ENCODE measurements around the gene CARHSP1.

CARHSP1 gene

DNA sequence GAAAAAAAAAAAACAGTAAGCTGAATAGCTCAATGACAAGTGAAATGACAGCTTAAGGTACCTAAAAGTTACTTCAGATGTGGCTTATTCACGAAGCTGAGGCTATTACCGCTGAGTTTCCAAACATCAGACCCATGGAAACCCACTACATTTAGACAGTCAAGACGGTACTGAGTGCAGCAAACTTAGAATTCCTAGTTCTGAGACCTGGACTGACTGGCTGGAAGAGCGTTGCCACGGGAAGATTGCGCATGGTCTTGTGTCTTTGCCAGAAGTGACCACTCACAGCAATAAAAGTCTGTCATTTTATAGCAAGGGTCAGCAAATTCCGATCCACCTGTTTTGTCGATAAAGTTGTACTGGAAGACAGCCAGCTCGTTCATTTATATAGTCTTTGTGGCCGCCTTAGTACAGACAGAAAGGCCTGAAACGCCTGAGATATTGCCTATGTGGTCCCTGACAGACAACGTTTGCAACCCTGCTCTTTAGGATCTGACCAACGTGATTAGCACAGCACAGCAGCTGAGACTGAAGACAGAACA lies 32.6 kb upstream of the CARHSP1 start:
- TF ChIP-seq GATA1 (IDR thresholded peaks at IDR 0.05; ENCODE audit: low read depth, low read length) (no peak), POLR2A (IDR thresholded peaks at IDR 0.05; ENCODE audit: low read length) (no peak)
- no peak for DNase-seq

DNA sequence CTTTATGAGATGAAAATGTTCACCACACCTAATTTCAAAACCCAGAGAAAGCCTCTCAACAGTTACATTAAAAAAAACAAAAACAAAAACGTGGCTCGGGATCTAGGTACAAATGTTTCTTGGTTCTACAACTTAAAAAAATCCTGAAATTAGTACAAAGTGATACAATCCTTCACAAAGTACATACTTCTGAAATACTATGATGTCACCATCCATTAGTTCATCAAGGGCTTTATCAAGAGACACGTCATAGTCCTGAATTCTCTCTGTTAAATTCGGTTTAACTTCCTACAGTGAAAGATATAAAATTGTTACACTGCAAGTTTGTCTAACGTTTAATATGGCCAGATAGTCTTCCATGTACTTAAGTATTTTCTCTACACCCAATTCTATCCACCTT lies 31.5 kb upstream of the CARHSP1 start:
- DNase-seq, result no peak
- TF ChIP-seq POLR2A (IDR thresholded peaks at IDR 0.05; ENCODE audit: low read length), result no peak

DNA sequence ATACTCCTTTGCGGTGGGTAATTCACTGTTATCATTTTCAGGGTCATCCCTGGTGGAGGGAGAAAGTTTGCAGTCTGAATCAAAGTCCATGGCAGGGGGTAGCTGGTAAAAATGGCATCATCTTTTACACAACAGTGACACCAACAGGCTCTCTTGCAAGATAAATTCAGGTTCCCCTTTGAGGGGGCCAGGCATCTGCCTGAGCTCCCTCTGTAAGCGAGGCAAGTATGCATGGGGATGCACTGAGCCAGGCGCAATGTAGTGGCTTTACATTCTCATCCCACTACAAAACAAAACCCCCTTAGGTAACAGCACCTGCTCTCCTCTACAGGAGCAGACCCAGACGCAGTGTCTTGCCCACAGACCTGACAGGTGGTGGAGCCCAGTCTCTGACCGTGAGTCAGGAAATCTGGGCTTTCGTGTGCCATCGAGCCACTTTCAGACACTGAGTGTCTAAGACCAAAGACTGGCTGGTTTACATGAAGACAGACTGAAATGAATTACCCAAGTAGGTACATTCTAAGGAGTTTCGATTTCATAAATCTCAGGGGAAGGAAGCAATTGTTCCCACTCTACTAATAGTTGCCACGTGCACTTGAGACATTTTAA lies 31.0 kb upstream of the CARHSP1 start:
- TF ChIP-seq POLR2A (IDR thresholded peaks at IDR 0.05; ENCODE audit: low read length) (no peak), GATA1 (IDR thresholded peaks at IDR 0.05; ENCODE audit: low read depth, low read length) (no peak)
- no peak for DNase-seq

- DNase-seq, result no peak
- TF ChIP-seq POLR2A (IDR thresholded peaks at IDR 0.05; ENCODE audit: low read length) (no peak), GATA1 (IDR thresholded peaks at IDR 0.05; ENCODE audit: low read depth, low read length) (no peak)
Observed at GRCh38 chr16:8898660-8899318, 30.0 kb upstream of the CARHSP1 start.

DNA sequence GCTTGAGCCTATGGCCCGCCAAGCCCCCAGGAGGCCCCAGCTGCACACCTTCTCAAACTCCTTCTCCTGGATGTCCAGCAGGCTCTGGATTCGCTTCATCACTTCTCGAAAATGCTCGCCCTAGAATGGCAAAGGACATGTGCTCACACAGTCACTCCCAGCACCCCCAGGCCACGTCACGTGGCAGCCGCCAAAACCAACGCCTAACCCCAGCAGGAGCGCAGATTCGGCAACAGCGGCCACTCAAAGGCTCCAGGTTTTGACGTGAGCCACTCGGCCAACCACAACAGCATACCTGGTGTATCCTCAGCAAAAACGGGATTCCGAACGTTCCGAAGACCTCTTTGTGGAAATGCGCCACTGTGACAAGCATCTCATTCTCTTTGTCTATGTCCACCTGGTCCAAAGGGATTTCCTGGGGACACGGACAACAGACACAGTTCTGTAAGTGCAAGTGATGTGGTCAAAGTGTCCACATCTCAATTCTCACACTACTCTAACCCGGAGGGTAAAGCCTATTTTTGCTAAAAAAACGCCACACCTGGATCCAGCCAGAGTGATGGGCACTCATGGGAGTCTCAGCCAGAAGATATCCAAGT lies 26.0 kb upstream of the CARHSP1 start:
- no peak for TF ChIP-seq GATA1 (IDR thresholded peaks at IDR 0.05; ENCODE audit: low read depth, low read length)
- TF ChIP-seq POLR2A (IDR thresholded peaks at IDR 0.05; ENCODE audit: low read length), result no peak
- no peak for DNase-seq

- TF ChIP-seq POLR2A (IDR thresholded peaks at IDR 0.05; ENCODE audit: low read length) (no peak), GATA1 (IDR thresholded peaks at IDR 0.05; ENCODE audit: low read depth, low read length) (no peak)
- DNase-seq, result no peak
Observed at GRCh38 chr16:8893976-8894690, 25.3 kb upstream of the CARHSP1 start.

- no peak for DNase-seq
- no peak for TF ChIP-seq POLR2A (IDR thresholded peaks at IDR 0.05; ENCODE audit: low read length)
- TF ChIP-seq GATA1 (IDR thresholded peaks at IDR 0.05; ENCODE audit: low read depth, low read length), result no peak
Observed at GRCh38 chr16:8893426-8893825, 24.6 kb upstream of the CARHSP1 start.

DNA sequence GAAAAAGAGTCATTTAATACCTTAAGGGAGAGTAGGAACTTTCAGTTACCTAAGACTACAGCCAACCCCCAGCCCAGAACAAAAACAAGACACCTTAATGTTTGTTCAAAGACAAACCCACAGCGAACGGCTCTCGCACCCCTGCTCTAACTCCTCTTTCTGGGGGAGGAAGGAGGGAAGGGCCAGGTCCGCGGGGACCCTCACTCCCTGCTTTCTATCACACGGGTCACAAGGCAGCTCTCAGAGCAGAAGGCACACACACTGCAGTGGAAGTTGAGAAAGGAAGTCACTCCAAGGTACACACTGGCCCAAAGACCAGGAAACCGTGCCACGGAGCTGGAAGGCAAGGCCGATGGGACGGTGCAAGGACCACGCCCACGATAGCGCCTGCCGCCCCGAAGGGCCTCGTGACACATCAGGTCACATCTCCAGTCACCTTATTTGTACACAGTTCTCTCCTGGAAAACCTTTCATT lies 23.3 kb upstream of the CARHSP1 start:
- no peak for TF ChIP-seq POLR2A (IDR thresholded peaks at IDR 0.05; ENCODE audit: low read length)
- no peak for TF ChIP-seq GATA1 (IDR thresholded peaks at IDR 0.05; ENCODE audit: low read depth, low read length)

DNA sequence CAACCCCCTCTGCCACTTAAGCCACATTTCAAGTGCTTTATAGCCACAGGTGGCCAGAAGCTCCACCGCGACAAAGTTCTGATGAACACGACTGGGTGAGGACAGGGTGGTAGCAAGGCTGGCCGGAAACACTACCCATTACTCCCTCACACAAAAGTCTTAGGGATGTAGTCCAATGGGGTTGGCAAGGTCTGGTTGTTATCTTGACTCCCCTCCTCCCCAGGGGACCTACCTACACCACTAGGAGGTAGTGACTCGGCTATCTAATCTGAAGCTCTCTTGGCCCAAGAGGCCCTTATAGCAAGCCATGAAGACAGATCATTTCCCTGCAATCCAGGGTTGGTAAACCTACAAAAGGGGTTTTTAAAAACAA lies 21.7 kb upstream of the CARHSP1 start:
- DNase-seq, result peak; percentile 15 to 20
- TF ChIP-seq POLR2A (IDR thresholded peaks at IDR 0.05; ENCODE audit: low read length) (no peak), GATA1 (IDR thresholded peaks at IDR 0.05; ENCODE audit: low read depth, low read length) (no peak)

More for the DNA sequence above, 23.3 kb upstream of the CARHSP1 start:
- no peak for DNase-seq

- TF ChIP-seq POLR2A (IDR thresholded peaks at IDR 0.05; ENCODE audit: low read length) (no peak), GATA1 (IDR thresholded peaks at IDR 0.05; ENCODE audit: low read depth, low read length) (no peak)
- DNase-seq, result no peak
Observed at GRCh38 chr16:8889893-8890548, 21.2 kb upstream of the CARHSP1 start.

GRCh38 chr16:8888951-8889892 lies 20.4 kb upstream of the CARHSP1 start:
- no peak for DNase-seq
- TF ChIP-seq GATA1 (IDR thresholded peaks at IDR 0.05; ENCODE audit: low read depth, low read length) (no peak), POLR2A (IDR thresholded peaks at IDR 0.05; ENCODE audit: low read length) (no peak)

DNA sequence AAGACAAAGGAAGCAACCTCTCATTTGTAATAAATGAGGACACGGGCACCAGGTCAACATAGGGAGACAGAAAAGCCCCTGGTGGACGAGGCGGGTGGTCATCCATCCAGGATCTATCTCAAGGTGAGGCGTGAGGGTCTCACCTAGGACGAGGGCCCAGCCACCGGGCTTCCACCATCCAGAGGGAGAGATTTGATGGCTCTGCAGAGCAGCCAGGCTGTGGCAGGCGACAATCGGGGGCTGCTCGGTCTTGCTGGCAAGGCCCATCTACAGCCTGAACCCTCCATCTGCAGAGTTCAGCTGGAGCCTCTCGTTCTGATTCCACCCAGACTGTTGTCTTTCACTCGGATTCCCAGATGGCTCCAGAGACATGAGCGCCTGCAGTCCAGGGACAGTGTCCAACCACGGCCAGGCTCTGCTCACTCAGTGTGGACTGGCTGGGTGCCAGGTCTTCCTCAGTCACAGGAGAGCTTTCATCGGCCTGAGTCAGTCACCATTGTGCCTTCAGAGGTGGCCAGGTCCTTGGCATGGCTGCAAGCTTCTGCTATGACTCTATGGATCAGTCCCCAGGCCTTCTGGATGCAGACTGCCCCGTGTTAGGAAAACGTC lies 19.2 kb upstream of the CARHSP1 start:
- no peak for TF ChIP-seq GATA1 (IDR thresholded peaks at IDR 0.05; ENCODE audit: low read depth, low read length)
- no peak for TF ChIP-seq POLR2A (IDR thresholded peaks at IDR 0.05; ENCODE audit: low read length)
- DNase-seq, result peak; percentile 11 to 21
